ENCODE data around the gene CTPS1.

The CTPS1 gene

DNA sequence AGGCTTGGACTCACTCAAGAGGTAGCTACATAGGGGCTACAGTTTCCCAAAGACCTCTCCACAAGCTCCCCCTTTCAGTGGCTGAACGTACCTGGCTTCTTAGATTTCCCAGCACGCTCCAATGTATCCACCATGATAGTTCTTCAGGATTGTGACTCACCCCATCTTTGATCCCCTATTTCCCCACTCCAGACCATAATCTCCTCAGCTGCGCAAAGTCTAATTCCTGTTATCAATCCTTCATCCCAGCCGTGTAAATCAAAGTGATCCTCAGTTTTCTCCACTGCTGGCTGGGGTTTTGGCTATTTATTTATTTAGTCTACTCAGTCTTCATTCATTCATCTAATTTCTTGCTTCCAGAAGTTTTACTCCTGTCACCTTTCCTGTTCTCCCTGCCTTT lies 13.1 kb upstream of the CTPS1 start:
- no peak for DNase-seq (ENCODE audit: low spot score)

GRCh38 chr1:40969445-40969844 lies 10.1 kb upstream of the CTPS1 start:
- no peak for DNase-seq (ENCODE audit: low spot score)

DNA sequence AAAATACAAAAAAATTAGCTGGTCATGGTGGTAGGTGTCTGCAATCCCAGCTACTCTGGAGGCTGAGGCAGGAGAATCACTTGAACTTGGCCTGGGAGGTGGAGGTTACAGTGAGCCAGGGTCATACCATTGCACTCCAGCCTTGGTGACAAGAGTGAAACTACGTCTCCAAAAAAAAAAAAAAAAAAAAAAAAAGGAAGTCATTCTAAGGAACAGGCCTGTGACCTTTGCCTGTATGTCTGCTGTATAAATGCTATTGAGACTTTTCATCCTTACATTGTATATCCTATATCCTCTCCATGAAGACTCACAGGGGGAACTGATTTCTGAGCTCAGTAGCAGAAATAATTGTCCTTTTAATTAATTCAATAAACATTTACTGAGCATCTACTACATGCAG lies 7.5 kb upstream of the CTPS1 start:
- no peak for DNase-seq (ENCODE audit: low spot score)

GRCh38 chr1:40973912-40974311 lies 5.6 kb upstream of the CTPS1 start:
- DNase-seq (ENCODE audit: low spot score) = no peak

- no peak for DNase-seq (ENCODE audit: low spot score)
Measured at GRCh38 chr1:40974945-40975344, 4.6 kb upstream of the CTPS1 start.

DNA sequence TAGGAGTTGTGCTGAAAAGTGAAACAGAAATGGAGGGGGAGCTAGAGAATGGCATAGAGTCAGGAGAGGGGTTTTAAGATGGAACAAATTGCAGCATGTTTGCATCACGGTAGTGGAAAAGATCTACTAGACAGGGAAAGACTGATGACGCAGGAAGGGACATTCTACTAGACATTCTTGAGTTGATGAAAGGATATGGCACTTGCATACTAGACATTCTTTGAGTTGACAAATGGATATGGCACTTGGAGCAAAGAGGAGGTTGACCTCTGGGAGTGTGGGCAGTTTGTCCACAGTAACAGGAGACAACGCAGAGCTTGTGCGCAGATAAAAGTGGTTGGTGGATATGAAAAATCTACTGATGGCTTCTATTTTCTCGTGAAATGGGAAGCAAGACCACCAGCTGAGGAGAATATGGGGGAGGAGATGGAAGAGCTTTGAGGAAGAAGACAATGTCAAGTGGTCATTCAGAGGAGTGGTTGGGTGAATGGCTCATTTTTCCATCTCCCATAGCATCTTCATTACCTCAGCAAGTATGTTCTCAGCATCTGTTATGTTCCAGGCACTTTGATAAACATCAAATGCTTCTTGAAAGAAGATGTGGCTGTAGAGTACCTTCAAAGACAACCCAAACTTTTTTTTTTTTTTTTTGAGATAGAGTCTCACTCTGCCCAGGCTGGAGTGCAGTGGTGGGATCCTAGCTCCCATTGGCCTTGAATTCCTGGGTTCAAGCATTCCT lies 2.4 kb upstream of the CTPS1 start:
- DNase-seq (ENCODE audit: low spot score) = no peak

GRCh38 chr1:40977716-40978115 lies 1.8 kb upstream of the CTPS1 start:
- no peak for DNase-seq (ENCODE audit: low spot score)

DNA sequence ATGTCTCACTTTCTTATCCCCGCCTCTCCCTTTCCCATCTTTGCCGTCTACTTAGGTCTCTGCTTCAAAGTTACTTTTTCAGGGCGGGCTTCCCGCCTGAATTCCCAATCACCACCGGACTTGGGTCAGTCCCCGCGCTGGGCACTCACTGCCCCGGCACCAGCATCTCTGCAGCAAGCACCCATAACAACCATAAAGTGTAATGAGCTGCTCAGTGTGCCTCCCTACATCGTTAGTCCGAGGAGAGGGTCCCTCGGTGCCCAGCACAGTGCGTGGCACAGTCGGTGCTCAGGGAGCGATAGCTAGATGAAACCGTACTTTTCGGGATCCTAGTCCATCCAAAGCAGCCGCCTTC lies 633 bp upstream of the CTPS1 start:
- no peak for DNase-seq (ENCODE audit: low spot score)

DNA sequence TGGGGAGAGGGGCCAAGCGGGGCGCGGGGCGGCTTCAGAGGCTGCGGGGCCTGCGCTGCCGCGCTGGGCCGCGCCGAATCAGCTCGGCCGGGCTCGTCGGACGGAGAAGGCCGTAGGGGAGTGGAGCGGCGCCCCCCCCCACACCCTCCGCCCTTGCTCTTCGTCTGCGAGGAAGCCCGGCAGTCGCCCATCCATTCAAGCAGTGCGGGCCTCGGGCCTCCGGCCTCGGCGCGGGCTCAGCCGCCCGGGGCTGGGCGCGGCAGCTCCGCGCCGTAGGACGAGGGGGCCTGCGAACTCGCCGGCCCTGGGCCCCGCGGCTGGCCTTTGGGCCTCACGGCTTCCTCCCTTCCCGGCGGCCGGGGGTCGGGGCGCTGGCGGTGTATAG lies 564 bp downstream of the CTPS1 start:
- DNase-seq (ENCODE audit: low spot score) = no peak

GRCh38 chr1:40980453-40981121 lies 1.1 kb downstream of the CTPS1 start:
- DNase-seq (ENCODE audit: low spot score) = peak; percentile 49

DNA sequence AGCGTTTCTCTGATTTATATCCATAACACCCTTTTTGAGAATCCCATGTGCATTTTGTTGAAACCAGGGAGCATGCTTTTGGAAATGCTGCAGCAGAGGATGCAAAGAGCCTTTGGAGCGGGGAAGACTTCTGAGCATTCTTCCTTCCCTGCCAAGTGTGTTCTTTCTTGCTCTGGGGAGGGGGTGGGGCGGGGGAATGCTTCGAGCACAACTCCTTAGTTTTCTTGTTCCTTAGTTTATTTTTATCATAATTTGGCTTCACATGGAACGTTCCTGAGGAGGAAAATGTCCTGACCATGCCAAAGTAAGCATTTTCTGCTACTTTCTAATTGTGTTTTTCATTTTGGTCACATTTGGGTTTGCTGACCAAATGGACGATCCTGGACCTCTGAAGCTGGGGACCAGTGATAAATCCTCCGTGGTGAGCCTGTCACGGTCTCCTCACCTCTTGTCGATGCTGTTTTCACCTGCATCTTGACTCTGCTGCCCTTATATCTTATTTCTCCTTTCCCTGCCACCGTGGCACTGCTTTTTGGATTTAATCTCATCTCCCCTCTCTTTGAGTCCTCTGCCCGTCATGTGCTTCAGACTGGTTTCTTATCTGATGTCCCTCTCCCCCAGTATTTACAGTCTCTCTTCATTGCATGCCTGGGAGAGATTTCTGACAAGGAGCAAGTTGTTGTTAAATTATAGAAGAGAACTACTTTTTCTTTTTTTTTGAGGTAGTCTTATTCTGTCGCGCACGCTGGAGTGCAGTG lies 2.4 kb downstream of the CTPS1 start:
- no peak for DNase-seq (ENCODE audit: low spot score)

DNA sequence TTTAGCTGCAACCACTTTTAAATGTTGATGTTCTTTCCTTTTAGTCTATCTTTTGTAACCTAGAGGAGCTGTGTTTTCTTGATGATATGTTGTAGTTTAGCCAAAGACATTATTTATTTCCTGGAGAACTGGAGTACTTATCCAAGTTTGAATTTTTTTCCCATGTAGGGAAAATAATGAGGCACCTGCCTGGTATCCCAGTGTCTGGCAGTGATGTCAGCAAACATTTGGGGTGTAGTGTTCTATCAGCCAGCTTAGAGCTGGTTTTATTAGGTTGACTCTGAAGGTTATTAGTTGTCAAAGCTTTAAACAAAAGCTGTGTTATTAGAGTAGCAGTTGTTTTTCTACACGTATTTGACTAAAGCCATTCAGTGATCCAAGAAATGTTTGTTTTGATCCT lies 3.2 kb downstream of the CTPS1 start:
- no peak for DNase-seq (ENCODE audit: low spot score)

DNA sequence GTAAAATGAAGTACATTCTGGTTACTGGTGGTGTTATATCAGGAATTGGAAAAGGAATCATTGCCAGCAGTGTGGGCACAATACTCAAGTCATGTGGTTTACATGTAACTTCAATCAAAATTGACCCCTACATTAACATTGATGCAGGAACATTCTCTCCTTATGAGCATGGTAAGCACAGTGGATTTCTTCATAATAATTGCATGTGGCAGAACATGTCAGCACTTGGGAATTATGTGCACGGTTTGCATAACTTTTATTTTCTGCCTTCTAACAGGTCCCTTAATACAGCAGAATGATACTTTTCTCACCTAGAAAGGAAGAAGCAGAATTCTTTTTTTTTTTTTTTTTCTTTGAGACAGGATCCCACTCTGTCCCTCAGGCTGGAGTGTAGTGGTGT lies 3.8 kb downstream of the CTPS1 start:
- DNase-seq (ENCODE audit: low spot score) = no peak

DNA sequence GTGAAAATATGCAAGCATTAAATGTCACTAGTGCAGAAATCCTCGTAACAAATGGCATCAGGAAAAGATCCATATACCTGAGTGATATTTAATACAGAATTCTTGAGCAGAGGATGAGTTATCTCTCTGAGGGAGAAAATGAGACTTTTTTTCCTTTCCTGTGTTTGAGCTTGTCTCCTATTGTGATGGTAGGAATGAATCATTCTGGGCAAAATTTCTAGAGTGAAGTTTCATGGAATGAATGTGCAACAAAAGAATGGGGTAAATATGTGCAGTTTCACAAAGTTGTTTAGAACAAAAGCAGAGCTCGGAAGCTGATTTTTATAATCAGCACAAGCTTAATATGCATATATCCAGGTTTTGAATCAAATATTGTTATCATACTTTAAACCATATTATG lies 4.6 kb downstream of the CTPS1 start:
- no peak for DNase-seq (ENCODE audit: low spot score)

GRCh38 chr1:40984531-40984930 lies 5.0 kb downstream of the CTPS1 start:
- DNase-seq (ENCODE audit: low spot score) = no peak

GRCh38 chr1:40985161-40985560 lies 5.7 kb downstream of the CTPS1 start:
- no peak for DNase-seq (ENCODE audit: low spot score)

- DNase-seq (ENCODE audit: low spot score) = no peak
Measured at GRCh38 chr1:40985875-40986274, 6.4 kb downstream of the CTPS1 start.

- no peak for DNase-seq (ENCODE audit: low spot score)
Measured at GRCh38 chr1:40986328-40986783, 6.9 kb downstream of the CTPS1 start.

DNA sequence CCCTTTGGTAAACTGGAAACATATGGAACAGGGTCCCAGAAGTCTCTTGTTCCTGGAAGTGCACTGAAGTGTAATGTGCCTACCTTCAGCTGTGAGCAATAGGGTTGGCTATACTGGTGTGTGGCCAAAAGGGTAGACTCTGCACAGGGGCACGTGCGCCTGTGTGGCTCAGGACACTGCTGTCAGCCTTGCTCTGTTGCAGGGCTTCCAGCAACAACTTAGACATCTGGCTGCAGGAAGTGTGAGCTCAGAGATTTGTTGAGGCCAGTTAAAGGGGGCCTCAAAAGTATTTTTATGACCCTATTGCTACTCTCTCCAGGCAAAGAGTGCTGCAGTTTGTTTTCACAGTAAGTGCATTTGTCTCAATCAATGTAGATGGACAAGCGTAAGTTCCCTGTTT lies 7.5 kb downstream of the CTPS1 start:
- no peak for DNase-seq (ENCODE audit: low spot score)

DNA sequence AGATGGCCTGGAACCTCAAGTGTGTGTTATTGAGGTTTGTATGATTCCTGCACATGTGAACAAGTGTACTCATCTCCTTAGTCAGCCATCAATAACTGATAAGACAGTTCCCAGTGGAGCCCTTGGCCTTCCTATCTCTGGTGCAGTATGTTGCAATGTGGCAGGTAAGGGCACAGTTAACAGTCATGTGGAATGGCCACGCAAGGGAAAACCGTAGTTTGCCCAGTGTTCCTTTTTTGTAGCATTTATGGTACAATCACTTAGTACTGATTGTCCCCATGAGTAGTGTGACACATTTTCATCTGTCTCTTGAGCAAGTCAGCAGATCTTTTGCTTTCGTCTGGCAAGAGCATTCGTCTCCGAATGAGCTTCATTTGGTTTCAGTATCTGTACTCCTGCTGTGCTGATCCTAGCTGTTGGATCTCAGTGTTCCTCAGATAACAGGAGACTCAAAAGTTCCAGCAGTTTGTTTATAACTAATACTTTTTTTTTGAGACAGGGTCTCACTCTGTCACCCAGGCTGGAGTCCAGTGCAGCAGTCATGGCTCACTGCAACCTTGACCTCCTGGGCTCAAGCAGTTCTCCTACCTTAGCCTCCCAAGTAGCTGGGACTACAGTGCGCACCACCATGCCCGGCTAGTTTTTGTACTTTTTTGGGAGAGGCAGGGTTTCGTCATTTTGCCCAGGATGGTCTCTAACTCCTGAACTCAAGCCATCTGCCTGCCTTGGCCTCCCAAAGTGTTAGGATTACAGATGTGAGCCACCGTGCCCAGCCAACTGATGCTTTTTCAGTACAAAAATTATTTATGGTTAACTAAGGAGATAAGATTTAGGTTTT lies 8.2 kb downstream of the CTPS1 start:
- DNase-seq (ENCODE audit: low spot score) = no peak

GRCh38 chr1:40988280-40988679 lies 8.8 kb downstream of the CTPS1 start:
- no peak for DNase-seq (ENCODE audit: low spot score)

GRCh38 chr1:40989066-40989465 lies 9.6 kb downstream of the CTPS1 start:
- DNase-seq (ENCODE audit: low spot score) = no peak
